GM18519 (cell line): ENCODE results near the gene PIEZO2.

ENCODE experiments used
- ATAC-seq: cut with Tn5 transposase; IDR thresholded peaks from one replicate; pipeline ENCODE4 v1.9.1; 2021; ENCODE audit warnings: mild to moderate bottlenecking, moderate library complexity; ENCODE audit not compliant: unreplicated experiment, low FRiP score

PIEZO2 gene

DNA sequence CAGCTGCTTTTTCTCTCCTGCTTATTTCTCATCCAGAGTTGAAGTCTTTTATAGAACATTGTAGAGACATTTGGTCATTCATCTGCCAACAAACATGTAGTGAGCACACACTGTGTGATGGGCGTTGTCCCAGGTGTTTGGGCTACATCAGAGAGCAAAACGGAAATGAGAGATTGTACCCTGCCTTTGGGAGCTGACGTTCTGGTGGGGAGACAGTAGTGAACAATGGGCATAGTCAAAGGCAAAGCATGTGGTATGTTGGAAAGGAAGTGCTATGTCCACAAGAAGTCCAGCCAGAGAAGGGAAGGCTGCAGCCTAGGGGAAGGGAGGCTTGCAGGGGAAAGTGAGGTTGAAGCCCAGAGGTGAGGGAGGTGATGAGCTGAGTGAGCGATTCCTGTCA is 78.1 kb downstream of the PIEZO2 start:
- ATAC-seq: no peak

DNA sequence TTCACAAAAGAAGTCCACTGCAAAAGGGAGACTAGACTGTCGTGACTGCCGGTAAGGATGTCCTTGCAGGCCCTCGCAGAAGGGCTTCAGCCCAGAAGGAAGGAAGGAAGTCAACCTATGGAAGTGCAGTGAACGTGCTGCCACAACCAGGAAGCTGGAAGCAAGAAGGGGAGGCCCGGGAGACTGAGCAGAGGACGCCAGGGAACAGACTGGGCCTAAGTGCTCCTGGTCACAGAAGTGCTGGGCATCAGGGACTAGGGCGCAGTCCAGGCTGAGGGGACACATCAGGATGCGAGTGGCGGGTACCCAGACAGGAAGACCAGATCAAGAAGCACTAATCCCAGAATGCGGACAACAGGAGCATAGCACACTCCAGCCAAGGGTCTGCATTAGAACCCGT is 78.8 kb downstream of the PIEZO2 start:
- ATAC-seq: no peak

DNA sequence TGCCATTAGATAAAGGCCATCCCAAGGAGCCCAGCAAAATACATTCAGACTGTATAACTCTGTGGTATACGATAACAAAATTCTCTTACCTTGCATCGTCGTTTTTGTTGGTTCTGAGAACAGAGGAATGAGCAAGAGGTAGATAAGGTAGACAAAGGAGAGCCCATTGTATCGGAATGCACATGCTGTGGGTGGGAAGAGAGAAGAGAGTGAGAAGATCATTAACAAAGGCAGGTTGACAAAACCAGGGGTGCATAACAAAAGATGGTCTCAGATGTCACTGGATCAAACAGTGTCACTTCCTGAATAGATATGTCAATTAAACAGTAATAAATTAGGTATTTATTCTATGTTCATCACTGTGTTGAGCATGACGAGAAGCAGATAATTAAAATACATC is 83.3 kb downstream of the PIEZO2 start:
- ATAC-seq: no peak

DNA sequence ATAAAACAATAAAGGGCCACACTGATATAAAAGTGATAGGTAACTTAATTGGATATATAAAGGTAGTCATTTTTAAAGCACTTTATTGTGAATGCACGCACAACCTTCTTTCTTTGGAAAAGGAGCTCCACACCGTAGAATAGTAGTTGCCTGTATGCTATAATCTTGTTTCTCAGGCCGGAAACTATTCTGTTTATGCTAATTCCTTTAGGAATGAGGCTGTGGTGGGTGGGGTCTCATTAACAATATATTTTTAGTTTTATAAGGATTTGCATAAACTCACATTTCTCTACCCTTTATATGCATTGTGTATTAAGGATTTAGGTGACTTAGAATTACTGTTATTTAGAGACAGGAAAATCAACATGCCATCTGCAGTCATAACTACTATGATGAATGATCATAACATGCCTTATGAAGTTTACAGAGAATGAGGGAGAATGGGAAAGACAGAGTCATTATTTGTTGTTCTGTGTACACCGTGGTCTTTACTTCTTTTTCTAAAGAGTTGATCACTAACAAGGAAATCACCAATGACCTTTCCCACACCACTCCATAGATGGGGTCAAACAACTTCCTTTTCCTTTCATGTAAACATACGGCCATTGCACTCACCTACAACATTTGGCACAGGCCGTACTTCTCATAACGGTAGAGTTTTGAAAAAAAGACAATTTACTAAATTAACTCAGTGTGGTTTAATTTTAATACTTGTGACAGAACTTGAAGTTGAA is 84.5 kb downstream of the PIEZO2 start:
- no peak for ATAC-seq

DNA sequence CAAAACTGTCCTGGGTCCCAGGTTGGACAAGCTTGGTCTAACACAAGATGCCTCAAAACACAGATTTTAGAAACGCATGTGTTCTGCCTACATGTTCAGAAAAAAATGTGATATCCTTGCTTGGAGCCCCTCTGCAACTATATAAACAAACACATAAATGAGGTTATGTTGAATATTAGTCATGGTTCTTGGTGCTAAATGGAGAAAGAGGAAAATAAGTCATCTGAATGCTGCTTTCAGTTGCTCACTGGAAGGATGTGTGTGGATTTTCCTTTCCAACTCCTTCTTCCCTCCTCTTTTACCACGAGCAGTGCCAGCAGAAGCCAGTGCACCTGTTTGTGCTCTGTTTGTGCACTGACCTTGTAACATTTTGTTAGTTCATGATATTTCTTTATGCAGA is 85.3 kb downstream of the PIEZO2 start:
- no peak for ATAC-seq

DNA sequence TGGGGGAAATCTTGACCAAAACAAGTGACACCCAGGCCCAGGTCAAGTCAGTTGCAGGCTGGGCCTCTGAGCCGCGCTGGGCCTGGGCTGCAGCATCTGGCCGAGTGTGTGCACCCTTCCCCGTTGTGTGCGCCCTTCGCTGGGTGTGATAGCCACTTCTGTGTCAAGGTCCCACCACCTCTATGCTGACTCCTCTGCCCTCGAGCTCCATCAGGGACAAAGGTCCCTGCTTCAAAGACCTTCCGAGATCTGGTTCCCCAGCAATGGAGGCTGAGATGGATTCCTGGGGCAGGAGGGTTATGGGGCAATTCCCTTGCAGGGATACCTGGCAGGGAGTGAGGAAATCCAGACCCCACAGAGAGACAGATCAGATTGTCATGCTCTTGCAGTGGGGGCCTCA is 93.6 kb downstream of the PIEZO2 start:
- no peak for ATAC-seq

DNA sequence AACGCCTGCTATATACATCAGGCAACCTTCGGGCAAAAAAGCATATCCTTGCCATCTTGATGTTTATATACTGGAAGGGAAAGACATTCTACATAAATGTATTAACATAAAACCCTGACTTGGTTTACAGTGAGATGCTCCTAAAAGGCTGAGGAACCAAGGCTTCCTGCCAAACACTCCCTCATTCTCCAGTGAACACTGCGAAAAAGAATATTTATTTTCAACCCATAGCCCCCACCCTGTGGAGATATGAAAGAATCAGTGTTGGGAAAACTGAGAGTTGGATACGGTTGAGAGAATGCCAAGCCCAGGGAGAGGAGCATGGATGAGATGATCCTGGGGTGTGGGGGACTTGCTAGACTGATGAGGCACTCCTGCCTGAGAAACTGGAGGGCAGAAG is 94.9 kb downstream of the PIEZO2 start:
- no peak for ATAC-seq

DNA sequence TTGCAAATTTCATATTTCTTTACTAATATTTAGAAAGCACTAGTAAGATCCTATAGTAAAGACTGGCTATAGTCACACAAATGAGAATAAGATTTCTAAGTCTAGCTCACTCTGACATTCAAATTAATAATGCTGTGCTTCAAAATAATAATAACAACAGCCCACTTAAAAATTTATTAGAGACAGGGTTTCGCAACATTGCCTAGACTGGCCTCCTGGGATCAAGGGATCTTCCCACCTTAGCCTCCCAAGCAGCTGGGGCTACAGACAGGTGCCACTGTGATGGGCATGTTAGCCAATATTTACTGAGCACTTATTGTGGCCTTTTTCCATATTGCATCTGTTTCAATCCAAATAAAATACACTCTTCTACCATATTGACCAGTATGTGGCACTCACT is 96.1 kb downstream of the PIEZO2 start:
- ATAC-seq: no peak

DNA sequence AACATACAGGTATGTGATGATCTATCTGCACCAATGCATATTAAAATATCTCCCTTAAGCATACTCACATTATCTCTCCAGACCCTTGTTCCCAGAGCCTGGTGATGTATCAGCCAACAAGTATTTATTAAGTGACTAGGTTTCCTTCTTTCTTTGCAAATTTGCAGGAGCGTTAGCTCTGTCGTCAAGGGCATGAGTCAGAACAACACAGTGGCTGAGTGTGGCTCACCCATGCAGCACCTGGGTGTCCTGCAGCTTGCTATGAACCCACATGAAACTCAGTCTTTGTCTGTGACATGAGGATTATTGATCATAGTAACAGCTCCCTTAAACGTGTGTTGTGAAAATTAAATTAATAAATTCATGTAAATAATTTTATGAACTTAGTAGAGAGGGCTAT is 96.6 kb downstream of the PIEZO2 start:
- ATAC-seq: no peak

DNA sequence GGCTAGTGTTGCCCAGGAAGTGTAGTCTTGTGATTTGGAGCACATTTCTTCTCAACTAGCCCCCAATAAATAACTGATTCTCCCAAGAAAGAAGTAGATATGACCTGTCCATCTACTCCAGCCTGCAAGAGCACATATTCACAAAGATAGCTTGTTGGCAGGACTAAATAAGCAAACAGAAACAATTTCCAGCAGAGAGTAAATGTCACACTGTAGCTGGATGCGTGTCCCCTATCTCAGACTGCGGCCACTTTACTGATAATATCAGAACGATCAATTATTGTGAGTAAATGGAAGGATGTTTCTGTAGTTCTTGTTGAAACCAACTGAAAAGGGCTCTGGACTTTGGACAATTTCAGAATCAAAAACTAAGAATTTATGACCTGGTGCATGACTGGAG is 97.9 kb downstream of the PIEZO2 start:
- ATAC-seq: no peak

DNA sequence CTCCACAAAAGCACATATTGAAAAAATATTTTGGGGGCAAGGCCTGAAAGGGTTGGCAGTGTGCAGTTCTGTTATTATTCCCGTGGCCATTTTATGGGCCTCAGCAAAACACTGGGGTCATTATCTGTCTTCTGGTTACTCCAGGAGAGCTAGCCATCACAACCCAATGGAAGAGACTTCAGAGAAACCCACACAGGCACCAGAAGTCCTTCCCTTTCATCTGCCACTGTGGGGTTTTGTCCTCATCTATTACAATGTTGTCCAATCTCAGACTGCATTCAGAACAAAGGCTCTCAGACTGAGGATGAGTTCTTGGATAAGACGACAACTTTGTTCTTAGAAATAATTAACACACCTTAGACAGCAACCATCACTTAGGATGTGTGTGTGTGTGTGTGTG is 98.4 kb downstream of the PIEZO2 start:
- ATAC-seq: no peak

DNA sequence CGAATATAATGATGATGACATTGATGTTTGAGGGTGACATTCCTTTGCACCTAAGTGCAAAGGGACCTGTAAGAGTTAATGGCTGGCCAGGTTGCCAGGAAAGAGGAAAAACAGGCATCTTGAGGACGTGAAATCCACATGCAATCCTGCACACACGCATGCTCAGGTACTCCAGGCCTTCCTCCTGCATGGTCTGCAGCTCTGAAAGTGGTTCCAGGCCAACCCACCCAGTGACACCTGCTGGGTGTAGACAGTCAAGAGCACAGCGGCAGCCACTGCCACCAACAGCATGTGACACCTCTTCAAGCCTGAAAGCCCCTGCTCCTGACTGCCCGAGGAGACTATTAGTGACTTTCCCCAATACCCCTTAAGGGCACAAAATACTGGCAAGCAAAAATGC is 101.6 kb downstream of the PIEZO2 start:
- ATAC-seq: no peak

DNA sequence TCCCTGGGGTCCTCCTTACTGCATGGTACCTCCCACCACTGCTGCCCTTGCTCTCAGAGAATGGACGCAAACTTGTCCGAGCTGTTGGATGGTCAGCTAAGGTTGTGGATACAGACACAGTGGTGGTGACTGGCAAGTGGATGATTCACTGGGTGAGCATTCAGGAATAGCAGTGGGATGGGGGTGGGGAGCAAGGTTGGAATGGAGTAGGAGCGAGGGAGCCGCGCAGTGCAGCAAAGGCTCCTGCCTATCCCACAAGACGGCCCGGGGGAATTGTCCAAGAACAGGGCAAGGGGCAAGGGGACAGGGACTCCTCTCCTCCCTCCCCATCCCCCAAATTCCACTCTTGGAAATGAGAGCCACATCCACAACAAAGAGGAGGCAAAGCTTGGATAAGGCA is 102.2 kb downstream of the PIEZO2 start:
- ATAC-seq: no peak

DNA sequence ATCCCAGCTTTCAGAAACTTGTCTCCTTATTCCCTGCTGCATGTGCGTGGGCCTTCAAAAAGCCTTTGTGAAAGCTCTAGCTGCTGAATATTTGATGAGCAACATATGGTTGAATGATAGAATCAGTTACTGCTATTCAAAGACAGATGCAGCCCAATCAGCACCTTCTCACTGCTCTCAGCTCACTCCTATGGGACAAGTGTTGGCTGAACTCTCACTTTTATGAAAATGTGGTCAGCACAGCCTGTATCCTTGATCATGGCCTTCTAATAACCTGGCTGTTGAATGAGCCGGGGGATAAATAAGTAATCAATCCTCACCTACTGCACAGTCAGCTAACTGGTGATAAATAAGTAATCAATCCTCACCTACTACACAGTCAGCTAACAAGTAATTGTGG is 103.2 kb downstream of the PIEZO2 start:
- ATAC-seq: no peak

DNA sequence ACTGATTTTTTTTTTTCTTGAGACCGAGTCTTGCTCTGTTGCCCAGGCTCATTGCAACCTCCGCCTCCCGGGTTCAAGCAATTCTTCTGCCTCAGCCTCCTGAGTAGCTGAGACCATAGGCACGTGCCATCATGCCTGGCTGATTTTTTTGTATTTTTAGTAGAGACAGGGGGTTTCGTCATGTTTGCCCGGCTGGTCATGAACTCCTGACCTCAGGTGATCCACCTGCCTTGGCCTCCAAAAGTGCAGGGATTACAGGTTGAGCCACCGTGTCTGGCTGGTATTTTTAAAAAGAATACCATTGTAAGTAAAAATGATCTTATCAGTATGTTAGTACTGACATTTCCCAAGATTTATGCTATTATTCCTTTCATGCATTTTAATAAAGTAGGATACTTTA is 105.7 kb downstream of the PIEZO2 start:
- no peak for ATAC-seq

DNA sequence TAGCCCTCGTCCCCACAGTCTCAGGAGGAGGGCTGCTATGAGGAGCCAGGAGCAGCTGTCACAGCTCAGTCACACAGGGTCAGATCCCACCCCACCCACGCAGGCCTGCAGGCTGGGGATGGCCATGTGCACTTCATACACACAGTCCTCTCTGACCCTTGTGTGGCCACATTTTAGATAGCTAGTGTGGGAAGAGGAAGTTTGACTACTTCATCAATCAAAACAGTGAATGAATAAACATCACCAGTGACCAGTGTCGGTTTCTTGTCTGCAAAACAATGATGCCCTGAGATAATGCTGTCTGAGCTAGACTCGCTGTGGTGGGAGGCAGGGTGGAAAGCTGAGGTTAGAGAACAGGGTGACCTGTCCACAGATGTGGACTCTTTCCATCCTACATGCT is 107.1 kb downstream of the PIEZO2 start:
- ATAC-seq: no peak

DNA sequence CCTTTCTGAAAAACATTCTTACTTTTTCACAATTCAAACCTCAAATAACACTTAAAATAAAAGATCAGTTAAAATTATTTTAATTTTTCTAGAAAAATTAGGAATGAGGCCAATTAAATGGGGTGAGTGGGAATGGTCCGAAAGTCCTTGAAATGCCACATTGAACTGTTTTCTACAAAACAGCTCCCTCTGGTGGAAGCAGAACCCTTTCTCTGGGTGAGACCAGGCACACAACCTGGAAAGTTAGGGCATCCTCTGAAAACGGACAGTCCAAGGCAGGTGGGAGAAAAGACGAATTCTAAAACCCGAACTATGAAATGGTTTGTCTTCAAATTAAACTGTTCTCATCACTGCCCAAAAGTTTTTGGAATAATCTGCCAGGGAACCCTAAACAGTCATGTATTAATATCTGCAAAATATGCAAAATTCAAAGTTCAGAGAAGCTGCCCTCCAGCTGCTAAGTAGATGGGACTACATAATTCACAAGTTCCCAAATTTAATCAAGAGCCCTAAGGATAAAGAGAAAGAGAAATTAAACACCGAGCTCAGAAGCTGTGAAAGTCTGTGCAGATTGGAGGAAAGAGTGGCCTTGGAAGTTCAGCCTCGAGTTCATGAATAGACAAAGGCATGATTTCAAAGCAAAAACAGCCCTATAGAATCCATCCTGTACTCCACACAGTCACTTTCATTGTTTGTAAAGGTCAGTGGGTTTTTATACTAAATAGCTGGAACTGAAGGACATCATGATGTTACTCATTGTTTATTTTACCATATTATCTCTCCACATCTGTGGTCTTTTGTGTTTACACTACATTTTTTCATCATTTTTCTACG is 108.3 kb downstream of the PIEZO2 start:
- ATAC-seq: no peak

DNA sequence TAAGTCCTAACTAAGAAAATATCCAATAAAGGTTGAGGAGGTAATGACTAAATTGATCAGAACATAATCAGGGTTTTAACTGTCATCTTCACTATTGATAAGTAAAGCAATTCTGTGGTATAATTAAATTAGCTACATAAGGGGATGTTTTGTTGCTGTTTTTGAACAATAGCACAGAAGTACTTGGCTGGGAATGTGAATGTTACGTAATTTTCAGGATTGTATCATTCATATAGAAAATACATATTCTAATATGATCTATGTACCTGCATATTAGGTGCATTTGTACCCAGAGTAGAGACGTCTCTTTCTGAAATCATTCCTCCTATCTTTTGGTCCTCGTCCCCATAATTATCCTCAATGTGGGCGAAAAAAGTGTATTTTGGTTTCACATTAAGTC is 109.0 kb downstream of the PIEZO2 start:
- ATAC-seq: no peak

DNA sequence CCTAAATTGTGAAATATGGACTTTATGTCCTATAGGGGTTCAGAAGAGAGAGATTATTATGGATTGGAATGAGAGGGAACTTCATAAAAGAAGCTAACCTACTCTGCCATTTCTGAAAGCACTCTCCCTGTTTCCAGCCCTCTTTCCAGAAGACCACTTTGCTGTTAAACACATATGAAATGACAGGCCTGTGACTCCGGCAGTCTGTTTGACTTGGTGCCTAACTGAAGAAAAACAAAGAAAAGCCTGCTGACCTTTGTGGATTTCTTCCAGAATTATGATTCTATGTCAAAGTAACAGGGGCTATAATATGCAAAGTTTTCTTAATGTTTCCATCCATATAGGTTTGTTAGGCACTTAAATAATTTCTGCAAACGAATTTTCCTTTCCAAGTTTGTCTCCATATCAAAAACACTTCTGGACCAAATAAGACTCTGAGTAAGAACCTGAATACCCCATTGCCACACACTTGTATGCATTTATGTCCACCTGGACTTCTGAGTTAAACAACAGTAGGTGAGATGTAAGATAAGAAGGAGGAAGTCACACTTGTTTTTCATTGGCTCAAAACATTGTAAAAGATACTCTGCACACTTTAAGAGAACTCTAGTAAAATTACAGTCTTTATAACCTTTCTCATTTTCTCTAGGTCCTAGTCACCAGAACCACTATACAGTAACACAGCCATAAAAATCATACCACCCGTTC is 111.7 kb downstream of the PIEZO2 start:
- no peak for ATAC-seq

DNA sequence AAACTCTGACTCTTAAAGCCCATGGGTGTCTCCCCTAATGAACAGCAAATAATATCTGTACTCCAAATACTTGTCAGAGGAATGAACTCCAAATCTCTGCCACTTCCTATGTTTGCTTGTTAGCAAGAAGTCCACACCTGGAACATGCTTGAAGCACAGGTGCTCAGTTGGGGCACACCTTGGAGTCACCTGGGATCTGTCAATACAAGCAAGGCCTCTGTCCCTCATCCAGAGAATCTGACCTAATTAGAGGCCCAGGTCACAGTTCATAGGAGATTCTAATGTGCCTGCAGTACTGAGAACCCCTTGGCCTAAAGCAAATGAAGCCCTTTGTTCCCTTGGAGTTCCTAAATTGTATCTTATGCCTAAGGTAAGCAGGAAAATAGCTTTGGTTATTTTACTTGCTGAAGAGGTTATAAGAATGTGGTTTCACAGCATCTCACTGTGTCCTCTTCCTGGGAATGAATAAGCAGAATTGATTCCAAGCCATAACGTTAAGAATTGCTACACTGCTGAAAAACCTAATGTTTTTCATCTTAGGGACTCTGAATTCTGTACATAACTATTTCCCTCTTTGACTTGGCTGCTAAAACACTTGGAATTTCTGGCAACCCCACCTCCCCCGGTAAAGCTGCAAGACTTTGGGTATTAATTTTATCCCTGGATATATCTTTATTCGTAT is 113.4 kb downstream of the PIEZO2 start:
- no peak for ATAC-seq

DNA sequence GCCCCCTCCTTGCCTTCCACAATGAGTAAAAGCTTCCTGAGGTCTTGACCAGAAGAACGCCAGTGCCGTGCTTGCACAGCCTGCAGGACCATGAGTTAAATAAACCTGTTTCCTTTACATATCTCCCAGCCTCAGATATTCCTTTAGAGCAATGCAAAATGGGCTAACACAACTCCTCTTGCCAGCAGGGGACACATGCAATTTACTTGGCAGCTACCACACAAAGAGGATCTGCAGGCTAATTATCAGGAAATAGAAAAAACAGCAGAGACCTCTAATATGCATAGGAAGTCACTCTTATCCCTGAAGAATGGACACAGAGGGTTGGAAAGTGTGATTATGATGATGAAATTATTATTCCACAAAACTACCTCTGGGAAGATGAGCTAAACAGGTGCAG is 114.0 kb downstream of the PIEZO2 start:
- no peak for ATAC-seq
